Activated CD8-positive, alpha-beta memory T cell treated with anti-CD3 and anti-CD28 coated beads for 4 hours (primary cell): ENCODE results near the gene ITM2B.
"Not testable (repeated sequence)": the region's sequence is repeated elsewhere in the genome, so short reads cannot be mapped to it uniquely, and the experiment has no call there.

ENCODE experiments used
- DNase-seq, 2 donors: peaks; one replicate each; pipeline ENCODE4 v3.0.0-alpha.2; 2020; ENCODE audit warnings: low read depth in 2 of 2

Gene ITM2B

GRCh38 chr13:48233046-48233888, at the start of gene ITM2B:
ITM2B (plus strand) TSS chr13:48233206; CDS start chr13:48233361, 155 bp downstream.
- peak in 1 of 2 donors; percentile 30 for DNase-seq

GRCh38 chr13:48184260-48184659, 48.7 kb upstream of the ITM2B start:
- no peak for DNase-seq

GRCh38 chr13:48185018-48185417, 48.0 kb upstream of the ITM2B start:
- DNase-seq, result no peak

GRCh38 chr13:48186722-48187121, 46.3 kb upstream of the ITM2B start:
- DNase-seq, result no peak

GRCh38 chr13:48188131-48188530, 44.9 kb upstream of the ITM2B start:
- no peak for DNase-seq

GRCh38 chr13:48188601-48189000, 44.4 kb upstream of the ITM2B start:
- DNase-seq, result no peak

GRCh38 chr13:48189171-48189570, 43.8 kb upstream of the ITM2B start:
- DNase-seq, result no peak

- DNase-seq, result no peak
Observed at GRCh38 chr13:48192411-48192935, 40.5 kb upstream of the ITM2B start.

- no peak for DNase-seq
Observed at GRCh38 chr13:48194379-48194754, 38.6 kb upstream of the ITM2B start.

GRCh38 chr13:48199404-48199946, 33.5 kb upstream of the ITM2B start:
- DNase-seq, result no peak

GRCh38 chr13:48201044-48201443, 32.0 kb upstream of the ITM2B start:
- DNase-seq, result no peak

GRCh38 chr13:48207207-48207606, 25.8 kb upstream of the ITM2B start:
- not testable (repeated sequence) for DNase-seq

- DNase-seq, result no peak
Observed at GRCh38 chr13:48210178-48210577, 22.8 kb upstream of the ITM2B start.

GRCh38 chr13:48214519-48215121, 18.4 kb upstream of the ITM2B start:
- no peak for DNase-seq

GRCh38 chr13:48215511-48216203, 17.3 kb upstream of the ITM2B start:
- not testable (repeated sequence) for DNase-seq

GRCh38 chr13:48216204-48216711, 16.7 kb upstream of the ITM2B start:
- no peak for DNase-seq

- DNase-seq, result no peak
Observed at GRCh38 chr13:48220592-48220980, 12.4 kb upstream of the ITM2B start.

- DNase-seq, result no peak
Observed at GRCh38 chr13:48220981-48221685, 11.9 kb upstream of the ITM2B start.

- DNase-seq, result no peak
Observed at GRCh38 chr13:48221686-48222187, 11.3 kb upstream of the ITM2B start.

GRCh38 chr13:48222358-48223301, 10.4 kb upstream of the ITM2B start:
- no peak for DNase-seq
